NCI-H146 (cell line): ENCODE measurements around the gene NTN4.
A peak's percentile ranks its signal among the peaks of the same experiment; 100 is the strongest.
"Not testable (repeated sequence)": the region's sequence is repeated elsewhere in the genome, so short reads cannot be mapped to it uniquely, and the experiment has no call there.

Experiments used
- DNase-seq: peaks from one replicate; lab custom pipeline; 2025; lab: John Stamatoyannopoulos, UW

NTN4 gene

DNA sequence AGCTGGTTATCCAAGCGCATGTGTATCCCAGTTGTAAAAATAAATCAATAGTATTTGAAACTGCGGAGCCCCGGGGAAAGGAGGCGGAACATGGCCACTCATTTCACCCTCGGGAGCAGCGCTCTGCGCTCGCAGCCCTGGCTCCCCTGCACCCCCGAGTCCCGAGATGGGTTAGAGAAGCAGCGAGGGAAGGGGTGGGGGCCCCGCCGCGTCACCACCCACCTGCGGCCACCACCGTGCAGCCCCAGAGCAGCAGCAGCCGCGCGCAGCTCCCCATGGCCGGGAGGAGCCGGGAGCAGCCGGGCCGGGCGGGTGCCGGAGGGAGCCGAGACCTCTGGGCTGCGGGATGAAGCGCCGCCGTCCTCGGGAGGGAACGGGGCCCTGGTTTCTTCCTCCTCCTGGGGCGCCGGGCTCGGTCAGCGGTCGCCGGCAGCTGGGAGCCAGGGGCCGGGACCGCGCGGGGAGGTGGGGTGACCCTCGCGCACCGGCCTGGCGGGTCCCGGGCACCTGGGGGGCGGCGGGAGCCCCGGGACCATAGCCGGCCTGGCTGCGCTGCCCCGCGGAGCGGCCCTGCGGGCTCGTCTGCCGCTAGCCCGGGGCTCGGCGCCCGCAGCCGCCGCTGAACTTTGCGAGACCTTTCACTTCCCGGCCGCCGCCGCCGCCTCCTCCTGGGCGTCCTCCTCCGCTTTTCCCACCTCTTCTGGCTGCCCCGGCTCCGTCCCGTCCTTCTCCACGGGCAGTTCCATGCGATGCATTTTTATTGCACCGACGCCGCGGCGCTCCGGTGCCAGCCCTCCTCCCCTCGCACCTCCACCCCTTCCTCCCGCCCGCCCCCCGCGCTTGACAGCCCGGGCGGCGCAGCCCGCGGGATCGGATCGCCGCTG, at the start of gene NTN4:
TSS of gene NTN4 (minus strand) at position 732 of the 884 bp plus-strand sequence. CDS start at position 277, 455 bp downstream.
- DNase-seq, result peak; percentile 32

GRCh38 chr12:95838125-95838524, 47.6 kb upstream of the NTN4 start:
- peak; percentile 81 for DNase-seq

GRCh38 chr12:95837240-95838038, 46.9 kb upstream of the NTN4 start:
- DNase-seq, result no peak

GRCh38 chr12:95836630-95837239, 46.2 kb upstream of the NTN4 start:
- DNase-seq, result no peak

DNA sequence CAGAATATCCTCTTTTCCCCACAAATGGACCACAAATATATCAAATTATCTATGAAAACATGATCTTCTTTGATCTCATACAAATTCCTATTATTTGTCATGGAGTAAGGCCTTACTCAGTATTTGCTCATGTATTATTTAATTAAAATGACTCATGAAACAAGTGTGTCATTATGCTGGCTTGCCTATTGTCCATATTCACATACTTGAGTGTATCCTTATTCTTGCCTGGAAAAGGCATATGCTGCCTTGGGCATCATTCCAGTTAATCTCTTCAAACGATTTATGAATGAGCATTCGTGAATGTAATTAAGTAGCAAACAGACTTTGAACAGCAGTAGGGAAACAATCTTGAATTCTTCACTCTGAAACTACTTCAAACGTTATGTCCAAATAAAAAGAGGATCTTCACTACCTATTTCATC, 45.6 kb upstream of the NTN4 start:
- peak; percentile 25 for DNase-seq

GRCh38 chr12:95834572-95834971, 44.0 kb upstream of the NTN4 start:
- DNase-seq, result no peak

GRCh38 chr12:95830335-95831089, 39.9 kb upstream of the NTN4 start:
- DNase-seq, result no peak

- DNase-seq, result no peak
Observed at GRCh38 chr12:95829395-95829794, 38.8 kb upstream of the NTN4 start.

GRCh38 chr12:95820096-95820703, 29.6 kb upstream of the NTN4 start:
- DNase-seq, result peak; percentile 65

DNA sequence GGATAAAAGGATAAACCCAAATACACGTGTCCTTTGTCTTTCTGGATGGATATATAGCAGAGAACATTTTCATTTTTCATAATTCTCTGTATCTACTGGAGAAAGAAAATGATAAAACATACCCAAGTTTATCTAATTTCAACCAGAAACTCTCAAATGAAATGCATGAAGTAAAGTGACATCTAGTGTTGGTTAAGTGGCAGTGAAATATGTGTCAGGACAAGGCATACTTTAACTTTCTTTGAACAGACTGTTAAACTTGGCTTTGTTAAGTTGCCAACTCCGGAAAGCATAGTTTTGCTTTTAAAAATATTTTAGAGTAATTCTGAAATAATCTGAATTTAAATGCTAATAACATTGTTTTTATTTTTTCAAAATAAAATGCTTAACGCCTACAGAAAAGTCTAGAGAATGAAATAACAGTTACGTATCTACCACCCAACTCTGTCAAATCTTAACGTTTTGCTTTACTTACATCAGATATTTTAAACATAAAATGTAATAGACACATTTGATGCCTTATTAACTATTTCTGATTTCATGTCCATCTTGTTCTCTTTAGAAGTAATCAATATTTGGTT, 25.2 kb upstream of the NTN4 start:
- DNase-seq, result peak; percentile 7

- DNase-seq, result not testable (repeated sequence)
Observed at GRCh38 chr12:95812155-95812554, 21.6 kb upstream of the NTN4 start.

DNA sequence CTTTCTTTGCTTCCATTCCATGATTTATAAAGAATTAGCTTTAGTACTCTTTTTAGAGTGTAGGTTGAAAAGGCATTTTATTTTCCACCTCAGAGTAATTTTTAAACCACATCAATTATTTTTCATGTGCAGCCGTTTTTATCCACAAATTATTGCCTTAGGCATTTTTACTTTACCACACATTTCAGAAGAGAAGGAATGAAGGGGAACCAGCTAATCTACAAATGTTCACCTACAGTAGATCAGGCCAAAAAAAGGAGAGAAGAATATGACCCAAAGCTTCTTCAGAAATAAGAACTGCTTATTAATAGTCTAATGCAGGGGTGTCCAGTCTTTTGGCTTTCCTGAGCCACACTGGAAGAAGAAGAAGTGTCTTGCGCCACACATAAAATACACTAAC, 19.8 kb upstream of the NTN4 start:
- no peak for DNase-seq

GRCh38 chr12:95809000-95809680, 18.6 kb upstream of the NTN4 start:
- DNase-seq, result no peak

DNA sequence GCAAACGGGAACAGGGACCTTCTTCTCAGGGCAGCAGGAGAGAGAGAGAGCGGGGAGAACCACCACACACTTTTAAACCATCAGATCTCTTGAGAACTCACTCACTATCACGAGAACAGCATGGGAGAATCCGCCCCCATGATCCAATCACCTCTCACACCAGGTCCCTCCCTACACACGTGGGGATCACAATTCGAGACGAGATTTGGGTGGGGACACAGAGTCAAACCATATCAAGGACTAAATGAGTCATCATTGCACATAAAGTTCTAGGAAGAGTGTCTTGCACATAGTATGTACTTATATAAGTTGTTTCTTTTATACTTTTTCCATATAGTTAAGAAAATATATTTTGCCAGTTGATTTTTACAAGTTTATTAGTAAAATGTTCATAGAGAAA, 17.6 kb upstream of the NTN4 start:
- no peak for DNase-seq

GRCh38 chr12:95805864-95806671, 15.5 kb upstream of the NTN4 start:
- no peak for DNase-seq

DNA sequence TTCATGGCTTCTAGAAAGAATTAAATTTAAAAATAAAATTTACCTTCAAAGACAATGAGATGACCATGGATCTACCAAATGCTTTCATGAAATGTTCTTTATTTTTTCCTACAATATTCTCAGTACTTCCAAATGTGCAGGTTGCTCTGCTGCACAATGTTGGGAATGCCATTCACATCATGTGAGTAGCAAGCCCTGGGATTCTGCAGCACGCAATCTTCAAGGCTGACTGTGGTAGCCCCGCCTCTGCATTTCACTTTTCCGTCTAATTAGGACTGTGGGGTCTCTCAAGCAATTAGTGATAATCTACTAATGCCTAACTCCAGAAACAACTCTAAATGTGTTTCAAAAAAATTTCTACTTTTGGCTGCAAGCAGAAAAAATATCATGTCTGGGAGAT, 13.7 kb upstream of the NTN4 start:
- no peak for DNase-seq

GRCh38 chr12:95803817-95804216, 13.3 kb upstream of the NTN4 start:
- no peak for DNase-seq

GRCh38 chr12:95802482-95803270, 12.1 kb upstream of the NTN4 start:
- DNase-seq, result no peak

DNA sequence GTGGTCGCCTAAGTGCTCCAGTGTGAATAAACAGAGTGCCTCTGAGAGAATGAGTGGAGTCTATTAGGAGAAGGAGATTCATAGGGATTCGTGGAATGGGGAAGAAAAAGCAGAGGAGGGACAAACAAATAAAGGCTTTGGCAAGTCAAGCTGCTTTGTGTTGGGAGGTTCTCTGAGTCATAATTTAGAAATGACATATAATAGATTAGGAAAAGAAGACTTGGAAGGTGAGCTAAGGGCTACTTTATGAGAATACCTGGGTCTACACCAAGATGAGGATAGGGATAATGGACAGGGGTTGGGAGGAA, 6.4 kb upstream of the NTN4 start:
- no peak for DNase-seq
